ENCODE measurements around the gene MARK2.

MARK2 gene

GRCh38 chr11:63882555-63883242 lies 43.8 kb downstream of the MARK2 start:
- Histone ChIP-seq H3K27ac (ENCODE audit: low read length) (no peak overlapping the region), H3K36me3 (ENCODE audit: control insufficient read depth in 2 of 2, insufficient read depth in 2 of 2, low read length in 2 of 2) (no peaks in the 10 kb centered on the region), H3K9ac (ENCODE audit: low read length in 2 of 2) (no peak overlapping the region), H3K27me3 (ENCODE audit: control insufficient read depth in 1 of 2, insufficient read depth in 2 of 2, low read length in 2 of 2) (no peaks in the 10 kb centered on the region), H3K4me1 (ENCODE audit: control insufficient read depth, insufficient read depth, low read length) (peaks cover 16% of the 10 kb centered on the region), H3K9me3 (ENCODE audit: control insufficient read depth in 2 of 2, low read length in 2 of 2) (no peaks in the 10 kb centered on the region), H3K4me3 (ENCODE audit: low read length in 2 of 2) (no peak overlapping the region)

DNA sequence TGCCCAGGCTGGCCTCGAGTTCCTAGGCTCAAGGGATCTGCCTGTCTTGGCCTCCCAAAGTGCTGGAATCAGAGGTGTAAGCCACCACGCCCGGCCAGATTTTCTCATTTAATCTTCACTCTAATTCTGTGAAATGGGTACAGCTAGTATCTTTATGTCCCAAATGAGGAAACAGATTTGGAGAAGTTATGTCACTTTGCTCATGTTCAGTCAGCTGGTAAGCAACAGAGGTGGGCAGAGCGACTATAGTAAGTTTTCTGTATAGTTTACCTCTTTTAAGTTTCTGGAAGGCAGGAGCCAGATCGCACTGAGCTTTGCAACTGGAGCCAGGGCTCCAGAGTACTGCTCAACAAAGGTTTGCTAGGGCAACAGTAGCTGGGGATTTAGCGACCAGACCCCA lies 44.9 kb downstream of the MARK2 start:
- H3K27ac ChIP-seq (ENCODE audit: low read length): no peak overlapping the region
- H3K9ac ChIP-seq (ENCODE audit: low read length in 2 of 2): peak overlapping the region in 1 of 2 donors; percentile 47
- no peaks in the 10 kb centered on the region for H3K27me3 ChIP-seq (ENCODE audit: control insufficient read depth in 1 of 2, insufficient read depth in 2 of 2, low read length in 2 of 2)
- H3K4me1 ChIP-seq (ENCODE audit: control insufficient read depth, insufficient read depth, low read length): peaks cover 26% of the 10 kb centered on the region
- no peaks in the 10 kb centered on the region for H3K9me3 ChIP-seq (ENCODE audit: control insufficient read depth in 2 of 2, low read length in 2 of 2)
- no peak overlapping the region for H3K4me3 ChIP-seq (ENCODE audit: low read length in 2 of 2)
- H3K36me3 ChIP-seq (ENCODE audit: control insufficient read depth in 2 of 2, insufficient read depth in 2 of 2, low read length in 2 of 2): no peaks in the 10 kb centered on the region

DNA sequence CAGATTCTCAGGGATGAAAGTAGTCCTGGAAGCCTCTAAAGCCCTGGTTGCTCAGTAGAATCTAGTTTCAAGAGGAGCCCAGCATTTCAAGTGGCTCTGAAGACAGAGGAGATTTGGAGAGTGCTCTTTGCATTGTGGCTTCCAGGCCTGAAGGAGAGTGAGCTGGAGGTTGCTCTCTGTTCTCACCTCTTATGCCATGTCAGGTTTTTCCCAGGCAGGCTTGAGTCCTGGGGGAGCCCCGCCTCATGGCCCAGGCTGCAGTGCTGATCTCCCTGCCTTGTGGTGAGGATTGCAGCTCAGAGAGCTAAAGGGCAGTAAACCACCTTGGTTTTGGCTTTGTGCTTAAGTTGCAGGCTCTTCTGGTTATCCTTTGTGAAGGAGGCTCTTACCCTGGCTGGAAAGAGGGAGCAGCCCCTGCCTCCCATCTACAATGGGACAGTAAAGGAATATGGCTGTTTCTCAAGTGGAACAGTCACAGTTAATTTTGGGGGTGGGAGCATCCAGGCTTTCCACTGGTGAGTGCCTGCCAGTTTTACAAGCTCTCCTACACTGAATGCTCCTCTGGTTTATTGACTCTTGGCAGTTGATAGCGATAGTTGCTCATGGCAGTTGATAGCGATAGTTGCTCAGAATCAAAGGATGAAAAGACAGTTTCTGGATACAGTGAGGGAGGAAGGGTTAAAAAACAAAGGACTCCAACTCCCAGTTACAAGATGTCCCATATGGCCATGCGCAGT lies 45.5 kb downstream of the MARK2 start:
- Histone ChIP-seq H3K36me3 (ENCODE audit: control insufficient read depth in 2 of 2, insufficient read depth in 2 of 2, low read length in 2 of 2) (no peaks in the 10 kb centered on the region), H3K27ac (ENCODE audit: low read length) (no peak overlapping the region), H3K4me3 (ENCODE audit: low read length in 2 of 2) (no peak overlapping the region), H3K4me1 (ENCODE audit: control insufficient read depth, insufficient read depth, low read length) (peaks cover 32% of the 10 kb centered on the region), H3K27me3 (ENCODE audit: control insufficient read depth in 1 of 2, insufficient read depth in 2 of 2, low read length in 2 of 2) (no peaks in the 10 kb centered on the region), H3K9ac (ENCODE audit: low read length in 2 of 2) (peak overlapping the region in 1 of 2 donors; percentile 47), H3K9me3 (ENCODE audit: control insufficient read depth in 2 of 2, low read length in 2 of 2) (no peaks in the 10 kb centered on the region)

GRCh38 chr11:63887386-63887999 lies 48.6 kb downstream of the MARK2 start:
- Histone ChIP-seq H3K27me3 (ENCODE audit: control insufficient read depth in 1 of 2, insufficient read depth in 2 of 2, low read length in 2 of 2) (no peaks in the 10 kb centered on the region), H3K9ac (ENCODE audit: low read length in 2 of 2) (no peak overlapping the region), H3K4me3 (ENCODE audit: low read length in 2 of 2) (no peak overlapping the region), H3K36me3 (ENCODE audit: control insufficient read depth in 2 of 2, insufficient read depth in 2 of 2, low read length in 2 of 2) (peaks cover 0 to 2% of the 10 kb centered on the region in 2 donors), H3K4me1 (ENCODE audit: control insufficient read depth, insufficient read depth, low read length) (peaks cover 34% of the 10 kb centered on the region), H3K27ac (ENCODE audit: low read length) (no peak overlapping the region), H3K9me3 (ENCODE audit: control insufficient read depth in 2 of 2, low read length in 2 of 2) (no peaks in the 10 kb centered on the region)

DNA sequence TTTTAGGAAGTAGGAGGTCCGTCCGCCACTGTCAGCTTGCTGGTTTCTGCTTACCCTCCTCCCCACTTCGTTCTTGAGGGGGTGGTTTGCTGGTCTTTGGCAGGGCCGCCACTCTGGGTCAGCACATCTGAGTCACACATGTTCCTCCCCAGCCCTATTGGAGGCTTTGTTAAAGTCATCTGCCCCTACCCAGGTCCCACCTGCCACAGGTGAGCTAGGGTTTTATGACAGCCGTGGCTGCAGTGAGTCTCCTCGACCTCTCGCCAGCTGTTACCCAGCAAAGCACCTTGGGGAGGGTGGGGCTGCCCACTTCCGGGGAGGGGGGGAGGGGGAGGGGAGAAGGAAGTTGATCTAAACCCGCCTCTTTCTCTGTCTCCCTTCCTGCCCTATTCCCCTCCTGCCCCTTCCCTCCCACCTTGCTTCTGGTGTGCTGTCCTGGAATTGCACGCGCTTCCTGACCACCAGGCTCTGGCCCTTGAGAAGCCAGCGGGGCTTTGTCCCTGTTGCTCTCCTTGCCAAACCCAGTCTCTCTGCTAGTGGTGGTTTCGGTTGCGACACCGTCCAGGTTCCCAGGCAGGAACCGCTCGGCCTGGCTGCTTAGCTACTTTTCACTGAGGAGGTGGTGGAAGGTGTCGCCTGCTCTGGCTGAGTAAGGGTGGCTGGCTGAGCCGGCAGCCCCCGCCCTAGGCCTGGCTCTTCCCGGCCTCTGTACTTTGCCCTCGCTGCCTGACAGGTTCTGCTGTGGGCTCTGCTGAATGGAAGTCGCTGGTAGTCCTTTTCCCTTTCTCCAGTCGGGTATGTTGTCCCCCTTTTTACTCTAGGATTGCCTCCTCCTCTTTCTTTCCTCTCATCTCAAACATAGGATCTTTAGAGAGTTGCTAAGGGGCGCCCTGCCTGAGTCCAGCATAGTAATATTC lies 49.5 kb downstream of the MARK2 start:
- Histone ChIP-seq H3K4me1 (ENCODE audit: control insufficient read depth, insufficient read depth, low read length) (peaks cover 34% of the 10 kb centered on the region), H3K9me3 (ENCODE audit: control insufficient read depth in 2 of 2, low read length in 2 of 2) (no peaks in the 10 kb centered on the region), H3K27me3 (ENCODE audit: control insufficient read depth in 1 of 2, insufficient read depth in 2 of 2, low read length in 2 of 2) (no peaks in the 10 kb centered on the region), H3K27ac (ENCODE audit: low read length) (no peak overlapping the region), H3K4me3 (ENCODE audit: low read length in 2 of 2) (peak overlapping the region in 1 of 2 donors; percentile 60), H3K9ac (ENCODE audit: low read length in 2 of 2) (peak overlapping the region in 1 of 2 donors; percentile 60), H3K36me3 (ENCODE audit: control insufficient read depth in 2 of 2, insufficient read depth in 2 of 2, low read length in 2 of 2) (peaks cover 0 to 2% of the 10 kb centered on the region in 2 donors)

- Histone ChIP-seq H3K36me3 (ENCODE audit: control insufficient read depth in 2 of 2, insufficient read depth in 2 of 2, low read length in 2 of 2) (peaks cover 0 to 2% of the 10 kb centered on the region in 2 donors), H3K9ac (ENCODE audit: low read length in 2 of 2) (peak overlapping the region in 1 of 2 donors; percentile 60), H3K4me1 (ENCODE audit: control insufficient read depth, insufficient read depth, low read length) (peaks cover 32% of the 10 kb centered on the region), H3K9me3 (ENCODE audit: control insufficient read depth in 2 of 2, low read length in 2 of 2) (no peaks in the 10 kb centered on the region), H3K4me3 (ENCODE audit: low read length in 2 of 2) (no peak overlapping the region), H3K27me3 (ENCODE audit: control insufficient read depth in 1 of 2, insufficient read depth in 2 of 2, low read length in 2 of 2) (no peaks in the 10 kb centered on the region), H3K27ac (ENCODE audit: low read length) (no peak overlapping the region)
These were observed 50.4 kb downstream of the MARK2 start for GRCh38 chr11:63889344-63889743.

DNA sequence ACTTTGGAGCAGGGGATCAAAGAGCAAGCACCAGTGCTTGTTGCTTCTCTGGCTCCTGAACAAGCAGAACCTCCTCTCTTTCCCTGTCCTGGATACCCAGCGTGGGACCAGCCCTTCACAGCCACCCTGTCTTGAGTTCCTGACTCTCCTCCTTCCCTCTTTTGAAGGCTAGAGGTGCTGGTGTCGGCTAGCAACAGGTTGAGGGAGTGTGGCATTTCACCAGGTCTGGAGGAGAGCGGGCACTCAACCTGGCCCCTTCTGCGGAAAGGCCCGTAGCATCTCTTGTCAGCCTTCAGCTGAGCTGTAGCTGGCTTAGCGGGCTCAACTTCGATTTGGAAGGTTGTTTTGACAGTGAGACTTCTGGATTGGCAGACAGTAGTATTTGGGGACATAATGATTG lies 51.5 kb downstream of the MARK2 start:
- H3K4me3 ChIP-seq (ENCODE audit: low read length in 2 of 2): no peak overlapping the region
- no peaks in the 10 kb centered on the region for H3K27me3 ChIP-seq (ENCODE audit: control insufficient read depth in 1 of 2, insufficient read depth in 2 of 2, low read length in 2 of 2)
- no peak overlapping the region for H3K27ac ChIP-seq (ENCODE audit: low read length)
- no peak overlapping the region for H3K9ac ChIP-seq (ENCODE audit: low read length in 2 of 2)
- H3K9me3 ChIP-seq (ENCODE audit: control insufficient read depth in 2 of 2, low read length in 2 of 2): no peaks in the 10 kb centered on the region
- peaks cover 0 to 6% of the 10 kb centered on the region in 2 donors for H3K36me3 ChIP-seq (ENCODE audit: control insufficient read depth in 2 of 2, insufficient read depth in 2 of 2, low read length in 2 of 2)
- H3K4me1 ChIP-seq (ENCODE audit: control insufficient read depth, insufficient read depth, low read length): peaks cover 32% of the 10 kb centered on the region

DNA sequence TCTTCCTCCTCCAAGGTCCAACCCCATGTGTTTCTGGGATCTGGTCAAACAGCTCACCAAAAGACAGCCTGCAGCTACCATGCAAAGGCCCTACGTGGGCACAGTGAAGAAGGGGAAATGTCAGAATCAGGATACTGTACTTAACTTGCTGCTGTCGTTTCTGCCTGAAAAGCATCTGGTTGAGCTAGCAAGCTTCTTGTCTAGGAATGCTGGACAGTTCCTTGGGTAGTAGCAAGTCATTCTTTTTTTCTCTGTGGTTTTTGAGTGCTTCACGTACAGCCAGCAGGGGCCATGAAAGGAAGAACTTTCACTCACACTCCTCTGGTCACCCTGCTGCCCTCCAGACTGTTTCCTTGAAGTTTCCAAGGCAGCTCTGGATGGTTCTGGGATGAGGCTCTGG lies 53.3 kb downstream of the MARK2 start:
- no peak overlapping the region for H3K9ac ChIP-seq (ENCODE audit: low read length in 2 of 2)
- H3K36me3 ChIP-seq (ENCODE audit: control insufficient read depth in 2 of 2, insufficient read depth in 2 of 2, low read length in 2 of 2): peaks cover 7 to 17% of the 10 kb centered on the region in 2 donors
- no peaks in the 10 kb centered on the region for H3K9me3 ChIP-seq (ENCODE audit: control insufficient read depth in 2 of 2, low read length in 2 of 2)
- H3K27ac ChIP-seq (ENCODE audit: low read length): no peak overlapping the region
- no peaks in the 10 kb centered on the region for H3K27me3 ChIP-seq (ENCODE audit: control insufficient read depth in 1 of 2, insufficient read depth in 2 of 2, low read length in 2 of 2)
- H3K4me3 ChIP-seq (ENCODE audit: low read length in 2 of 2): no peak overlapping the region
- peaks cover 26% of the 10 kb centered on the region for H3K4me1 ChIP-seq (ENCODE audit: control insufficient read depth, insufficient read depth, low read length)

GRCh38 chr11:63893355-63893754 lies 54.4 kb downstream of the MARK2 start:
- Histone ChIP-seq H3K36me3 (ENCODE audit: control insufficient read depth in 2 of 2, insufficient read depth in 2 of 2, low read length in 2 of 2) (peaks cover 16 to 27% of the 10 kb centered on the region in 2 donors), H3K4me1 (ENCODE audit: control insufficient read depth, insufficient read depth, low read length) (peaks cover 16% of the 10 kb centered on the region), H3K4me3 (ENCODE audit: low read length in 2 of 2) (no peak overlapping the region)

GRCh38 chr11:63896071-63896470 lies 57.2 kb downstream of the MARK2 start:
- Histone ChIP-seq H3K9me3 (ENCODE audit: control insufficient read depth in 2 of 2, low read length in 2 of 2) (no peaks in the 10 kb centered on the region), H3K4me3 (ENCODE audit: low read length in 2 of 2) (no peak overlapping the region), H3K9ac (ENCODE audit: low read length in 2 of 2) (no peak overlapping the region), H3K4me1 (ENCODE audit: control insufficient read depth, insufficient read depth, low read length) (no peaks in the 10 kb centered on the region), H3K27ac (ENCODE audit: low read length) (no peak overlapping the region), H3K36me3 (ENCODE audit: control insufficient read depth in 2 of 2, insufficient read depth in 2 of 2, low read length in 2 of 2) (peaks cover 43 to 52% of the 10 kb centered on the region in 2 donors), H3K27me3 (ENCODE audit: control insufficient read depth in 1 of 2, insufficient read depth in 2 of 2, low read length in 2 of 2) (no peaks in the 10 kb centered on the region)

More at GRCh38 chr11:63893355-63893754, 54.4 kb downstream of the MARK2 start:
- Histone ChIP-seq H3K27me3 (ENCODE audit: control insufficient read depth in 1 of 2, insufficient read depth in 2 of 2, low read length in 2 of 2) (no peaks in the 10 kb centered on the region), H3K9me3 (ENCODE audit: control insufficient read depth in 2 of 2, low read length in 2 of 2) (no peaks in the 10 kb centered on the region), H3K9ac (ENCODE audit: low read length in 2 of 2) (no peak overlapping the region), H3K27ac (ENCODE audit: low read length) (no peak overlapping the region)

Measured in stomach smooth muscle (tissue), 2 donors.